ENCODE measurements around the gene ANK2. TPM values are rescaled to one million over a fixed set of nuclear protein-coding genes. Genes with fewer than 3 reads are reported as not detected.

The ANK2 gene
- total and polyA plus RNA-seq, 2 of the 13 experiments (the other 11 are each of a cell fraction or from before 2014, with no cell fraction given) = 2.7 to 15.1 TPM

DNA sequence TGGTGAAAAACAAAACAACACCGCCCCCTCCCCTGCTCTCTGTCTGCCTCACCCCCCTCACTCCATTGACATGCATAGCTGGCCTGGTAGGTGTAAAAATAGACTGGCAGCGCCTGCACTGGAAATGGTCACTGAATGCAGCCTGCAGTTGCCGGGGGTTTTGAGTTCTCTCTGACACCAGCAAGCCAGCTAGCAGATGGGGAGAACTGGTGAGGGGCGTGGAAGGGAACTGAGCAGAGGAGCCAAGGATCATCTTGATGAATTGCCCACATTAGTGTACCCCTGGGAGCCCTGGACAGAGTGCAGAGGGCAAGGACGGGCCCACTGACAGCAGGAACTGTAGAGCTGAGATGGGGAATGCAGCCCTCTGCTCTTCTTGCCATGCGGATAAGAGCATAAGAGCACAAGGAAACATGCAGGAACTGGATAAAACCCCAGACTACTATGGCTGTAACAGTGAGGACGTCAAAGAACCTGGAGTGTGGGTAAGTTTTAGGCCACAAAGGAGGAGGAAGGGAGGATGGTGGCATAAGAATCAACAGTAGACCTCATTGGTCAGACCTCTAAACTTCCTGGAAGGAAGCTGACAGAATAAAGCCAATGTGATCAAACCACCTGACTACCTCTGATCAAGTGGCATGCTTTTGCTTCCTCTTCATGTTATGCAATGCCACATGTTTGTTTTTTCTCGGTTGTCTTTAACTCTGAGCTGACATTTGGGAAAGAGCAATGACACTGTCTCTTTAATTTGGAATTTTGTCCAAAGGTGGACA is 96.3 kb downstream of the ANK2 start (continued):
- TF ChIP-seq, protein P1, sequence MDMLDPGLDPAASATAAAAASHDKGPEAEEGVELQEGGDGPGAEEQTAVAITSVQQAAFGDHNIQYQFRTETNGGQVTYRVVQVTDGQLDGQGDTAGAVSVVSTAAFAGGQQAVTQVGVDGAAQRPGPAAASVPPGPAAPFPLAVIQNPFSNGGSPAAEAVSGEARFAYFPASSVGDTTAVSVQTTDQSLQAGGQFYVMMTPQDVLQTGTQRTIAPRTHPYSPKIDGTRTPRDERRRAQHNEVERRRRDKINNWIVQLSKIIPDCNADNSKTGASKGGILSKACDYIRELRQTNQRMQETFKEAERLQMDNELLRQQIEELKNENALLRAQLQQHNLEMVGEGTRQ (IDR thresholded peaks at IDR 0.05; ENCODE audit: low read depth, low read length) = peak; percentile 72
- TF ChIP-seq, protein P1 (CRISPR knock-in tag; IDR thresholded peaks at IDR 0.05; ENCODE audit: borderline replicate concordance) = peak; percentile 61; the same call in 1 of the 2 replicates
- TF ChIP-seq NR2F1 (CRISPR knock-in tag; IDR thresholded peaks at IDR 0.05) (no peak), MED13 (CRISPR knock-in tag; IDR thresholded peaks at IDR 0.05) (no peak), ZBTB7A (CRISPR knock-in tag; IDR thresholded peaks at IDR 0.05) (0 out of 2 replicates have a peak, but pooled peaks have one; percentile 28), HMG20A (CRISPR knock-in tag; IDR thresholded peaks at IDR 0.05; ENCODE audit: borderline replicate concordance) (no peak; the same call in 1 of the 2 replicates), MIER2 (CRISPR knock-in tag; IDR thresholded peaks at IDR 0.05) (0 out of 2 replicates have a peak, but pooled peaks have one; percentile 28), MXI1 (IDR thresholded peaks at IDR 0.05; ENCODE audit: borderline replicate concordance, low read depth, low read length) (peak; percentile 85; the same call in 1 of the 3 replicates), HES4 (CRISPR knock-in tag; IDR thresholded peaks at IDR 0.05; ENCODE audit: borderline replicate concordance) (no peak), ZNF768 (CRISPR knock-in tag; IDR thresholded peaks at IDR 0.05) (no peak), RBM39 (IDR thresholded peaks at IDR 0.05; ENCODE audit: low read depth, low read length, poor library complexity, severe bottlenecking) (no peak), ARNT (IDR thresholded peaks at IDR 0.05) (no peak), ELF1 (CRISPR knock-in tag; IDR thresholded peaks at IDR 0.05) (peak; percentile 77), SRF (IDR thresholded peaks at IDR 0.05; ENCODE audit: low read depth, low read length) (no peak), SNAI1 (CRISPR knock-in tag; IDR thresholded peaks at IDR 0.05; ENCODE audit: borderline replicate concordance) (no peak), ZMAT3 (CRISPR knock-in tag; conservative IDR thresholded peaks at IDR 0.05) (0 out of 2 replicates have a peak, but pooled peaks have one; percentile 43), PPARG (CRISPR knock-in tag; conservative IDR thresholded peaks at IDR 0.05) (peak; percentile 31; the same call in 1 of the 2 replicates), POLR2AphosphoS5 (IDR thresholded peaks at IDR 0.05; ENCODE audit: low read depth, low read length) (peak; percentile 36; the same call in 1 of the 2 replicates)
- TF ChIP-seq, protein P2, sequence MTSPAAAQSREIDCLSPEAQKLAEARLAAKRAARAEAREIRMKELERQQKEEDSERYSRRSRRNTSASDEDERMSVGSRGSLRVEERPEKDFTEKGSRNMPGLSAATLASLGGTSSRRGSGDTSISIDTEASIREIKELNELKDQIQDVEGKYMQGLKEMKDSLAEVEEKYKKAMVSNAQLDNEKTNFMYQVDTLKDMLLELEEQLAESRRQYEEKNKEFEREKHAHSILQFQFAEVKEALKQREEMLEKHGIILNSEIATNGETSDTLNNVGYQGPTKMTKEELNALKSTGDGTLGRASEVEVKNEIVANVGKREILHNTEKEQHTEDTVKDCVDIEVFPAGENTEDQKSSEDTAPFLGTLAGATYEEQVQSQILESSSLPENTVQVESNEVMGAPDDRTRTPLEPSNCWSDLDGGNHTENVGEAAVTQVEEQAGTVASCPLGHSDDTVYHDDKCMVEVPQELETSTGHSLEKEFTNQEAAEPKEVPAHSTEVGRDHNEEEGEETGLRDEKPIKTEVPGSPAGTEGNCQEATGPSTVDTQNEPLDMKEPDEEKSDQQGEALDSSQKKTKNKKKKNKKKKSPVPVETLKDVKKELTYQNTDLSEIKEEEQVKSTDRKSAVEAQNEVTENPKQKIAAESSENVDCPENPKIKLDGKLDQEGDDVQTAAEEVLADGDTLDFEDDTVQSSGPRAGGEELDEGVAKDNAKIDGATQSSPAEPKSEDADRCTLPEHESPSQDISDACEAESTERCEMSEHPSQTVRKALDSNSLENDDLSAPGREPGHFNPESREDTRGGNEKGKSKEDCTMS (CRISPR knock-in tag; conservative IDR thresholded peaks at IDR 0.05) = no peak
- TF ChIP-seq, protein P3, sequence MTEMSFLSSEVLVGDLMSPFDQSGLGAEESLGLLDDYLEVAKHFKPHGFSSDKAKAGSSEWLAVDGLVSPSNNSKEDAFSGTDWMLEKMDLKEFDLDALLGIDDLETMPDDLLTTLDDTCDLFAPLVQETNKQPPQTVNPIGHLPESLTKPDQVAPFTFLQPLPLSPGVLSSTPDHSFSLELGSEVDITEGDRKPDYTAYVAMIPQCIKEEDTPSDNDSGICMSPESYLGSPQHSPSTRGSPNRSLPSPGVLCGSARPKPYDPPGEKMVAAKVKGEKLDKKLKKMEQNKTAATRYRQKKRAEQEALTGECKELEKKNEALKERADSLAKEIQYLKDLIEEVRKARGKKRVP (CRISPR knock-in tag; IDR thresholded peaks at IDR 0.05) = peak in 1 of 2 experiments; percentile 46; a peak in 1 of 4 replicates
- TF ChIP-seq, protein P4, sequence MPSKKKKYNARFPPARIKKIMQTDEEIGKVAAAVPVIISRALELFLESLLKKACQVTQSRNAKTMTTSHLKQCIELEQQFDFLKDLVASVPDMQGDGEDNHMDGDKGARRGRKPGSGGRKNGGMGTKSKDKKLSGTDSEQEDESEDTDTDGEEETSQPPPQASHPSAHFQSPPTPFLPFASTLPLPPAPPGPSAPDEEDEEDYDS (CRISPR knock-in tag; IDR thresholded peaks at IDR 0.05) = peak; percentile 79
- TF ChIP-seq, protein P5, sequence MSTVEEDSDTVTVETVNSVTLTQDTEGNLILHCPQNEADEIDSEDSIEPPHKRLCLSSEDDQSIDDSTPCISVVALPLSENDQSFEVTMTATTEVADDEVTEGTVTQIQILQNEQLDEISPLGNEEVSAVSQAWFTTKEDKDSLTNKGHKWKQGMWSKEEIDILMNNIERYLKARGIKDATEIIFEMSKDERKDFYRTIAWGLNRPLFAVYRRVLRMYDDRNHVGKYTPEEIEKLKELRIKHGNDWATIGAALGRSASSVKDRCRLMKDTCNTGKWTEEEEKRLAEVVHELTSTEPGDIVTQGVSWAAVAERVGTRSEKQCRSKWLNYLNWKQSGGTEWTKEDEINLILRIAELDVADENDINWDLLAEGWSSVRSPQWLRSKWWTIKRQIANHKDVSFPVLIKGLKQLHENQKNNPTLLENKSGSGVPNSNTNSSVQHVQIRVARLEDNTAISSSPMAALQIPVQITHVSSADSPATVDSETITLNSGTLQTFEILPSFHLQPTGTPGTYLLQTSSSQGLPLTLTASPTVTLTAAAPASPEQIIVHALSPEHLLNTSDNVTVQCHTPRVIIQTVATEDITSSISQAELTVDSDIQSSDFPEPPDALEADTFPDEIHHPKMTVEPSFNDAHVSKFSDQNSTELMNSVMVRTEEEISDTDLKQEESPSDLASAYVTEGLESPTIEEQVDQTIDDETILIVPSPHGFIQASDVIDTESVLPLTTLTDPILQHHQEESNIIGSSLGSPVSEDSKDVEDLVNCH (CRISPR knock-in tag; IDR thresholded peaks at IDR 0.05) = no peak
